ENCODE data around the gene METTL25B. TPM values are rescaled to one million over a fixed set of nuclear protein-coding genes. Genes with fewer than 3 reads are reported as not detected.

METTL25B gene
- total and polyA plus RNA-seq, 4 donors = 6.9 to 13.5 (median 11.5) TPM

DNA sequence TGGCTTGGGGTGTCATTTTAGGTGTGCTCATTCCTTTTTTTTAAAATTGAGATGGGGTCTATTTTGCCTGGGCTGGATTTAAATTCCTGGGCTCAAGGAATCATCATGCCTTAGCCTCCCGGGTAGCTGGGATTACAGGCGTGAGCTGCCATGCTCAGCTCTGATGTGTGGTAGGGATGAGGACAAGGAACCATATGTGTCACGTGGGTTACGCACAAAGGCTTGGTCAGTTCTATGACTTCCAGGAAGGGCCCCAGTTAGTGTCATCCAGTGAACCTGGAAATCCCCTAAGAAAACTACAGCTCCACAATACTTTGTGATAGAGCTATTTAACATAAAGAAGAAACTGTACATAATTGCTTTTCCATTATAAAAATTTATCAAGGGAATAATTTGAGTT is 6.7 kb upstream of the METTL25B start:
- Histone ChIP-seq H3K27me3 (ENCODE audit: control insufficient read depth in 4 of 4, insufficient read depth in 4 of 4, low read length in 3 of 4) (no peaks in the 10 kb centered on the region), H3K4me1 (ENCODE audit: control insufficient read depth in 4 of 4, insufficient read depth in 4 of 4, low read length in 3 of 4) (peaks cover 0 to 19% (median 15%) of the 10 kb centered on the region in 4 donors), H3K9ac (ENCODE audit: low read depth in 1 of 2, low read length in 2 of 2) (no peak overlapping the region), H3K9me3 (ENCODE audit: control insufficient read depth in 4 of 4, low read length in 3 of 4) (no peaks in the 10 kb centered on the region), H3K36me3 (ENCODE audit: control insufficient read depth in 4 of 4, insufficient read depth in 3 of 4, low read depth in 1 of 4, low read length in 3 of 4) (peaks cover 5 to 33% (median 25%) of the 10 kb centered on the region in 4 donors), H3K4me3 (ENCODE audit: low read depth in 1 of 3, low read length in 3 of 3) (no peak overlapping the region), H3K27ac (ENCODE audit: low read depth in 1 of 2, low read length in 2 of 2) (no peak overlapping the region)
- WGBS = 85% methylated on average over 4 of the region's 4 CpGs
- no peak for TF ChIP-seq HNF4A (conservative IDR thresholded peaks at IDR 0.05)
- TF ChIP-seq REST (IDR thresholded peaks at IDR 0.05) = no peak
- TF ChIP-seq MAX (IDR thresholded peaks at IDR 0.05) = no peak
- TF ChIP-seq FOXA2 (IDR thresholded peaks at IDR 0.05) = no peak
- TF ChIP-seq NR2F2 (IDR thresholded peaks at IDR 0.05) = no peak
- no peak for TF ChIP-seq JUND (IDR thresholded peaks at IDR 0.05)
- TF ChIP-seq HNF4G (IDR thresholded peaks at IDR 0.05) = no peak
- no peak for TF ChIP-seq ZBTB33 (IDR thresholded peaks at IDR 0.05)
- no peak for TF ChIP-seq YY1 (IDR thresholded peaks at IDR 0.05)
- TF ChIP-seq GABPA (IDR thresholded peaks at IDR 0.05 in 1 of 2, conservative IDR thresholded peaks at IDR 0.05 in 1 of 2) = no peak
- TF ChIP-seq SP1 (IDR thresholded peaks at IDR 0.05) = no peak
- TF ChIP-seq TAF1 (conservative IDR thresholded peaks at IDR 0.05) = no peak
- no peak for TF ChIP-seq RXRA (IDR thresholded peaks at IDR 0.05)
- TF ChIP-seq RAD21 (IDR thresholded peaks at IDR 0.05) = no peak
- TF ChIP-seq FOXA1 (IDR thresholded peaks at IDR 0.05) = no peak
- TF ChIP-seq ATF3 (IDR thresholded peaks at IDR 0.05) = no peak
- no peak for TF ChIP-seq EGR1 (IDR thresholded peaks at IDR 0.05; ENCODE audit: low read depth in 2 of 2)
- TF ChIP-seq, protein P1, sequence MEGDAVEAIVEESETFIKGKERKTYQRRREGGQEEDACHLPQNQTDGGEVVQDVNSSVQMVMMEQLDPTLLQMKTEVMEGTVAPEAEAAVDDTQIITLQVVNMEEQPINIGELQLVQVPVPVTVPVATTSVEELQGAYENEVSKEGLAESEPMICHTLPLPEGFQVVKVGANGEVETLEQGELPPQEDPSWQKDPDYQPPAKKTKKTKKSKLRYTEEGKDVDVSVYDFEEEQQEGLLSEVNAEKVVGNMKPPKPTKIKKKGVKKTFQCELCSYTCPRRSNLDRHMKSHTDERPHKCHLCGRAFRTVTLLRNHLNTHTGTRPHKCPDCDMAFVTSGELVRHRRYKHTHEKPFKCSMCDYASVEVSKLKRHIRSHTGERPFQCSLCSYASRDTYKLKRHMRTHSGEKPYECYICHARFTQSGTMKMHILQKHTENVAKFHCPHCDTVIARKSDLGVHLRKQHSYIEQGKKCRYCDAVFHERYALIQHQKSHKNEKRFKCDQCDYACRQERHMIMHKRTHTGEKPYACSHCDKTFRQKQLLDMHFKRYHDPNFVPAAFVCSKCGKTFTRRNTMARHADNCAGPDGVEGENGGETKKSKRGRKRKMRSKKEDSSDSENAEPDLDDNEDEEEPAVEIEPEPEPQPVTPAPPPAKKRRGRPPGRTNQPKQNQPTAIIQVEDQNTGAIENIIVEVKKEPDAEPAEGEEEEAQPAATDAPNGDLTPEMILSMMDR (IDR thresholded peaks at IDR 0.05; ENCODE audit: low read depth, low read length, missing input control) = no peak
- no peak for DNase-seq (ENCODE audit: low spot score)

Measured in liver (tissue), 9 donors.